ES-I3 (cell line): ENCODE data around the gene RSBN1L.

Experiments
- H3K36me3 ChIP-seq: 2 replicates; pipeline ENCODE4 v1.6.1; 2013; ENCODE audit warnings: mild to moderate bottlenecking, low read length, control low read depth, moderate library complexity; ENCODE audit not compliant: insufficient read depth
- H3K4me1 ChIP-seq: 2 replicates; pipeline ENCODE4 v1.6.1; 2013; ENCODE audit warnings: mild to moderate bottlenecking, control low read depth, low read length; ENCODE audit not compliant: insufficient read depth
- H3K9ac ChIP-seq: 2 replicates; pipeline ENCODE4 v1.6.1; 2013; ENCODE audit warnings: low read depth, mild to moderate bottlenecking, low read length, moderate library complexity
- H3K9me3 ChIP-seq: 2 replicates; pipeline ENCODE4 v1.6.1; 2013; ENCODE audit warnings: mild to moderate bottlenecking, low read length, moderate library complexity; ENCODE audit not compliant: control insufficient read depth, insufficient read depth

The RSBN1L gene

DNA sequence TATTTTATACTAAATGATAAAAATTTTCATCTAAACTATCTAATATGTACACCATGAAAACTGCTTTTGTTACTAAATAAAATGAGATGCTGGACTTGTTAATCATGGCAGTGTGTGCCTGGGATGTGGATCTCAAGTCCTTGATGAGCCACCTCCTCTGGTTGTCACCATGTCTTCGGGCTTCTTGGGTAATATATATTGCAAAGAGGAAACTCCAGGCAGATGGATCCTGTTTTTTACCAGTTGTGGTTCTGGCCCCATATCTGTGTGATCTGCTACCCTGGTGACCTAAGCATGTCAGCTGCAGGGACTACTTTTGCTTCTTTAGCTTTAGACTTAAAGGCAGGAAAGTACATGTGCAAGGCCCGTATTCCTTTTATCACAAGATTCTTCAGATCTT, 55.8 kb downstream of the RSBN1L start:
- Histone ChIP-seq H3K9ac (no peak overlapping the region), H3K4me1 (no peaks in the 10 kb centered on the region), H3K9me3 (no peaks in the 10 kb centered on the region; the same call in 1 of the 2 replicates), H3K36me3 (no peaks in the 10 kb centered on the region)

DNA sequence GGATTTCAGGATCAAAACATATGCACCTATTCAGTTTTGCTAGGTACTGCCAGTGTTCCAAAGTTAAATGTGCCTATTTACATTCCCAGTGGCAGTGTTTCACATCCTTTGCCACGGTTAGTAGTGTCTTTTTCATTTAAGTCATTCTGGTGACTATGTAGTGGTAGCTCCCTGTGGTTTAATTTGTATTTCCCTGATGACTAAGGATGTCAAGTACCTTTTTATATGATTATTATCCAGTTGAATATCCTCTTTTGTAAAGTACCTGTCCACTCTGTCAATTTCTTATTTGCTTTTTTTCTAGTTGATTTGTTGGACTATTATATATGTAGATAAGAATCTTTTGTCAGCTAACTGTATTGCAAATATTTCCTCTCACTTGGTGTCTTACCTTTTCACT, 56.9 kb downstream of the RSBN1L start:
- no peaks in the 10 kb centered on the region for H3K9me3 ChIP-seq
- no peaks in the 10 kb centered on the region for H3K36me3 ChIP-seq
- H3K9ac ChIP-seq = no peak overlapping the region
- no peaks in the 10 kb centered on the region for H3K4me1 ChIP-seq

DNA sequence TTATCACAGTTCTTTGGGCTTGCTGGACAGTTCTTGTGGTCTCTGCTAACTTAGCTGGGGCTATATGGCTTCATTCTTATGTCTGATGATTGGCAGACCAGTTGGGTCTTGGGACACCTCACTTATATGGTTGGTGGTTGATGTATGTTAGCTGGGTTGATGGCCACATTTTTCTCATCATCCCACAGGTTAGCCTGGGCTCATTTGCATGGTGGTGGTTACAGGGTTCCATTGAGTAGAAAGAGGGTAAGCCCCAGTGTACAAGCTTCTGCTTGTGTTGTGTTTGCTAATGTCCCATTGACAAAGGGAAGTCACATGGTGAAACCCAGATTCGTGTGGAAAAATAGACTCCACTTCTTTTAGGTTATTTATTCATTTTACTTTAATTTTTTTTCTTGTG, 61.3 kb downstream of the RSBN1L start:
- Histone ChIP-seq H3K9ac (no peak overlapping the region), H3K4me1 (no peaks in the 10 kb centered on the region), H3K36me3 (no peaks in the 10 kb centered on the region), H3K9me3 (no peaks in the 10 kb centered on the region)

DNA sequence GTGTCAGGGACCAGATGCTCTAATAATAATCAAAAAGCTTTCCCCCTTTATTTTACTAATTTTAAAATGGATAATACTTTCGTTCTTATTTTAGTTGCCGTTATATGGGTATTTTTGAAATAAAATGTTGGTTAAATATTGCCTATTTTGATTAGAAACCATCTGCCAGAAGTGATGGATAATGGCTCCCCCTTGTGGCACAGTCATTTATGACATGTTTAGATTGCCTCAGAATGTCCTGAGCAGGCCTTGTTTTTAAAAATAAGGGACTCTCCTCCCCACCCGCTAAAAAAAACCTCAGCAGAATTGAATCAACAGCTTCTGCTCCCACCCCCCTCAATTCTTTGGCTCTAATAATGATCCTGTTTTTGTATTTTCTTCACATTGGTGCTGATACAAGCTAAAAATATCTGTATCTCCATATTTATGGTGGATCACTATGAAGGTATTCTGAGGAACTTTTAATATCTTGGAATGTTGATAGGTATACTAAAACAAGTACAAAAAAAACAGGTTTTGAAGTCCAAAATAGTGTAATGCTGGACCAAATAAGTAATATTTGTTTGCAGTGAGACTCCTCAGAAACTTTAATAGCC, 63.1 kb downstream of the RSBN1L start:
- H3K9ac ChIP-seq = no peak overlapping the region
- no peaks in the 10 kb centered on the region for H3K36me3 ChIP-seq
- H3K4me1 ChIP-seq = no peaks in the 10 kb centered on the region
- no peaks in the 10 kb centered on the region for H3K9me3 ChIP-seq

DNA sequence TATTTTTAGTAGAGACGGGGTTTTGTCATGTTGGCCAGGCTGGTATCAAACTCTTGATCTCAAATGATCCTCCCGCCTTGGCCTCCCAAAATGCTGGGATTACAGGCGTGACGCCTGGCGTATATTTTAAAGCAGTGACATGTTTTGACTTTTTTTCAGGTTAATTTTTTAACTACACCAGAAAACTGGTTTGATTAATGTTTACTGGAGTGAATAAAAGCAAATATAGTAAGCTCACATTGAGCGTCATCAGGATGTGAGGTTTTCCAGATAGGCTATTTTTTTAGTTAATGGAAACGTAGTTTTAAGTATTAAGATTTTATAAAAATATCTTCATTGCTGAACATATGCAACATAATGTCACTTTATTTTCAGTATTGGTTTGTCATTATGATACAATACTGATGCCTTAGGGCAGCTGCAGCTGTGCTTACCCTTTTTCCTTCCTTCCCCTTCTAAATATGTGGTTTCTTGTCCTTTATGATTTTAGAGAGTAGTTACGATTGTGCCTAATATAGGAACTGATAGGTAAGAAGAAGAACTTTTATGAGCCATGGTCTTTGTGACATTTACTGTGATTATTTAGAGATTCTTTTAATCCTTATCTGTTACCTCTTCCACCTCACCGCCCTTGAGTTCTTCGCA, 64.7 kb downstream of the RSBN1L start:
- Histone ChIP-seq H3K4me1 (peaks cover 4% of the 10 kb centered on the region), H3K9ac (no peak overlapping the region), H3K36me3 (no peaks in the 10 kb centered on the region), H3K9me3 (no peaks in the 10 kb centered on the region)

DNA sequence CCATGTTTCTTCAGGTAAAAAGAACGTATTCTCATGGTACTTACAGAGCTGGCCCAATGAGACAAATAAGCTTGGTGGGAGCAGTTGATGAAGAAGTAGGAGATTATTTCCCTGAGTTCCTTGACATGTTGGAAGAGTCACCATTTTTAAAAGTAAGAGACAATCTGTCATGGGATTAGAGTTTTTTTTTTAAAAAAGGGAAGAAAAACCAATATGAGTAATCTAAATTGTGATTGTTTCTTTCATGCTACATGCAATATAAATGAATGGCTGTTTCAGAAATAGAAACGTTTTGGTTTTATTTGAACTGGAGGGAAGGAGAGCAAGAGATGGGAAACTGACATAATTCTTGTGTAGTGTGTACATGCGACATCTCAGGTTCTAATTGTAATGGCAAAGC, 69.2 kb downstream of the RSBN1L start:
- Histone ChIP-seq H3K4me1 (peaks cover 5% of the 10 kb centered on the region), H3K9me3 (no peaks in the 10 kb centered on the region), H3K9ac (no peak overlapping the region), H3K36me3 (no peaks in the 10 kb centered on the region)

DNA sequence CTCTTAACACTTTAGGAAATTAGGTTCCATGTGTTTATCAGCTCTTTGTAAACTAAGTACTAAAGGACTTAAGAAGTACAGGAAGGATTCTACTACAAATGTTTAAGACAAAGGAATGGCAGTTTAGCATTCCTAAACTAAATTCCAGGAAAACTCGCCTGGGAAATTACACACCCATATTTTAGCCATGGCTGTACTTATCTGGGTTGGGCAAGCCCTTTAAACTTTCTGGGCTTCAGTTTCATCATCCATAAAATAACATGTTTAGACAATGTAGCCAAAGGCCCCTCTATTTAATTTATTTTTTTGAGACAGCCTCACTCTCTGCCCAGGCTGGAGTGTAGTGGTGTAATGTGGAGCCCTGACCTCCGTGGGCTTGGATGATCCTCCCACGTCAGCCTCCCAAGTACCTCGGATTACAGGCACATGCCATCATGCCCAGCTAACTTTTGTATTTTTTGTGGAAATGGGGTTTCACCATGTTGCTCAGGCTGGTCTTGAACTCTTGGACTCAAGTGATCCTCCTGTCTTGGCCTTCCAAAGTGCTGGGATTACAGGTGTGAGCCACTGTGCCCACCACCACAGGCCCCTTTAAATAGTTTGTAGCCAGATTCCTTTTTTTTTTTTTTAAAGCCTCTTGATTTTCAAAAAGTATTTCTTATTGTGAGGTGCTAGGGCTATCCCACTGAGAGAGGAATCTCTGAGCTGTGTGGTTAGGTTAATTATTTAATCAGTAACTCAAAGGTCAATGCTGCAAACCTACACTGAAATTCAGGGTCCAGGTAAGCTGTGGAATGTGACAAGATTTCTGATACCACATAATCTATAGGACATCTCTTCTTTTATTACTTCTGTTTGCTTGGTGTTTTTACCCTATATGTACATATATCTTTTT, 69.9 kb downstream of the RSBN1L start:
- peaks cover 5% of the 10 kb centered on the region for H3K4me1 ChIP-seq
- H3K36me3 ChIP-seq = no peaks in the 10 kb centered on the region
- no peak overlapping the region for H3K9ac ChIP-seq
- H3K9me3 ChIP-seq = no peaks in the 10 kb centered on the region

DNA sequence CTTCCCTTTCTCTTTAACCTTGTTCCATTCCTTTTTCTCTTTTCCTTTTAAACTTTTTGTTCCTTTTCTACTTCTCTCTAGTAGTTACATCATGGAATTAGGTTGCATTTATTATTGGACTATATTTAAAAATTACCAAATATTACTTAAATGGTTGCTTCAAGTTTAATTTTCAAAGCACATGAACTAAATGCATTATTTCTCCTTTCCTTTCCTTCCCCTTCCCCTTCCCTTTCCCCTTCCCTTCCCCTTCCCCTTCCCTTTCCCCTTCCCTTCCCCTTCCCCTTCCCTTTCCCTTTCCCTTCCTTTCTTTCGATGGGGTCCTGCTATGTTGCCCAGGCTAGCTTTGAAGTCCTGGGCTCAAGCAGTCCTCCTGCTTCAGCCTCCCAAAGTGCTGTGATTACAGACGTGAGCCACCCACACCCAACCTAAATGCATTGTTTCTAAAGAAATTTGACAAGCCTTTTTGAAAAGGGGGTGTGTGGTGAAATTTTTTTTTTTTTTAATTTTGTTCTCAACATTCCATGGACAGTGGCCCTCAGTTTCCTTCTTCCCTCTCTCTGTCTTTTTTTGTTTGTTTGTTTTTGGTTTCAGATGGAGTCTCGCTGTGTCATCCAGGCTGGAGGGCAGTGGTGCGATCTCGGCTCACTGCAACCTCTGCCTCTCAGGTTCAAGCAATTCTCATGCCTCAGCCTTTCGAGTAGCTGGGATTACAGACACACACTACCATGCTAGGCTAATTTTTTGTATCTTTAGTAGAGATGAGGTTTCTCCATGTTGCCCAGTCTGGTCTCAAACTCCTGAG, 70.7 kb downstream of the RSBN1L start:
- H3K36me3 ChIP-seq = no peaks in the 10 kb centered on the region

DNA sequence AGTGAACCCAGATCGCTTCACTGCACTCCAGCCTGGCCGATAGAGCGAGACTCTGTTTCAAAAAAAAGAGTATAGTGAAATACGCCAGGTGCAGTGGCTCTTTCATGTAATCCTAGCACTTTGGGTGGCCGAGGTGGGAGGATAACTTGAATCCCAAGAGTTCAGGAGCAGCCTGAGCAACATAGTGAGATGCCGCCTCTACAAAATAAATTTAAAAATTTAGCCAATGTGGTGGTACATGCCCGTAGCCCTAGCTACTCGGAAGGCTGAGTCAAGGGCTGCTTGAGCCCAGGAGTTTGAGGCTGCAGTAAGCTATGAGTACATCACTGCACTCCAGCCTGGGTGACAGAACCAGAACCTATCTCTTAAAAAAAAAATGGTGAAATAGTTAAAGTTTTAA, 74.1 kb downstream of the RSBN1L start:
- no peaks in the 10 kb centered on the region for H3K9me3 ChIP-seq
- H3K9ac ChIP-seq = no peak overlapping the region
- H3K4me1 ChIP-seq = peaks cover 5% of the 10 kb centered on the region
- no peaks in the 10 kb centered on the region for H3K36me3 ChIP-seq

More for the DNA sequence above, 70.7 kb downstream of the RSBN1L start:
- peaks cover 5% of the 10 kb centered on the region for H3K4me1 ChIP-seq
- H3K9me3 ChIP-seq = no peaks in the 10 kb centered on the region
- H3K9ac ChIP-seq = no peak overlapping the region

DNA sequence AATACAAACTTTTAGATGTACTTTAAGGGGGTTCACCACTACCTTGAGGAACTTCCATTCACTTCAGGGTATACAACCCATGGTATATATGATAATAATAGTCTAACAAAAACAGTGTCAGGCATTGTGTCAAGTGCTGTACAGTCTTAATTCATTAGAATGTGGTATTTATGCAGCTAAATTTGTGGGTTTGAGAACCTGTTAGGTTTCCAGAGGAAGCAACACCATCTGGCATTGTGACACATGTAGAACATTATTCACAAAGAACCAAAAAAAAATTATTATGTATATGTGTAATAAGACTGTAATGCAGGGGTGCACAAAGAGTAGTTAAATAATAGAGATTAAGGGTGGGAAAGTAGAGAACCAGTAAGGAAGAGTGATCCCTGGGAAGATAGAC, 75.6 kb downstream of the RSBN1L start:
- Histone ChIP-seq H3K36me3 (no peaks in the 10 kb centered on the region), H3K9ac (no peak overlapping the region), H3K9me3 (no peaks in the 10 kb centered on the region), H3K4me1 (no peaks in the 10 kb centered on the region)

DNA sequence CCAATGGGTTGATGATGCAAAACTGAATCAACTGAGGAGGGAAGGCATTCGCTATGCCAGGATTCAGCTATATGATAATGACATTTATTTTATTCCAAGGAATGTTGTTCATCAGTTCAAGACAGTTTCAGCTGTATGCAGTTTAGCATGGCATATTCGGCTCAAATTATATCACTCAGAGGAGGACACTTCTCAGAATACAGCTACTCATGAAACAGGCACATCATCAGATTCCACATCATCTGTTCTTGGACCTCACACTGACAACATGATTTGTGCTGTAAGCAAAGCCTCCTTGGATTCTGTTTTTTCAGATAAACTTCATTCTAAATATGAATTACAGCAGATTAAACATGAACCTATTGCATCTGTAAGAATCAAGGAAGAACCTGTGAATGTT, 82.3 kb downstream of the RSBN1L start:
- H3K36me3 ChIP-seq = no peaks in the 10 kb centered on the region
- no peak overlapping the region for H3K9ac ChIP-seq
- H3K9me3 ChIP-seq = no peaks in the 10 kb centered on the region
- H3K4me1 ChIP-seq = no peaks in the 10 kb centered on the region

DNA sequence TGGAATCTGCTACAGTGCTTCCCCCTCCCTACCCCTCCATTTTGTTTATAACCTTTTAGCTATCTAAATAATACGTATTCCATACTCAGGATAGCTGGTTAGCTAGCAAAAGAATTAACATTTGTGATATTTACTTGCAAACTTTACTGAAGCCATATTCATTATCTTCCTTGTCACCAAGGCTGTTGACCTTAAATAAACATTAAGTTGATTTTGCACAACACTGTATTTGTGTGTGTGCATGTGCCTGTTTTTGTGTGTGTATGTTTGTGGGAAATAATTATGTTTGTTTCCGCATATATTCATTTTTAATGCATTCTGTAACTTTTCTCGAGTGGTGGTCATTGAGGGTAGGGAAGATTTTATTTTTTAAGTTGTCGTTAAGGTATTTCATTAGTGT, 86.1 kb downstream of the RSBN1L start:
- H3K9me3 ChIP-seq = no peaks in the 10 kb centered on the region; the same call in 1 of the 2 replicates
- H3K4me1 ChIP-seq = no peaks in the 10 kb centered on the region
- H3K36me3 ChIP-seq = no peaks in the 10 kb centered on the region
- H3K9ac ChIP-seq = no peak overlapping the region

DNA sequence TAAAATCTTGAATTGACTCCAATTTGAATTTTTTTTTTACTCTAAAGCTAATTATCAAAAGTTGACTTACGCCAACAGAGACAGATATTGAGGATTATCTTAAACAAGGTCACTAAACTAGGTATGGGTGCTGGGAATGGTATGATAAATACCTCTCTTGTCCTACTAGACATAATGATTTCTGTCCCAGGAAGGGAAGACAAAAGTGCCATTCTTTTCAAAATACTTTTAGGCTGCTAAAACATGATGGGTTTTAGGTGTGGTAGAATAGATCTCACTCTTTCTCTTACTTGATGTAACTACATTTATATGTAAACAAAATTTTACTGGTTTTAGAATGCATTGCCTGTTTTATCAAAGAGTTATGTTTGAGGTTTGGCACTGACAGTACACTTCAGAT, 86.9 kb downstream of the RSBN1L start:
- no peaks in the 10 kb centered on the region; the same call in 1 of the 2 replicates for H3K9me3 ChIP-seq
- no peaks in the 10 kb centered on the region for H3K36me3 ChIP-seq
- H3K9ac ChIP-seq = no peak overlapping the region

DNA sequence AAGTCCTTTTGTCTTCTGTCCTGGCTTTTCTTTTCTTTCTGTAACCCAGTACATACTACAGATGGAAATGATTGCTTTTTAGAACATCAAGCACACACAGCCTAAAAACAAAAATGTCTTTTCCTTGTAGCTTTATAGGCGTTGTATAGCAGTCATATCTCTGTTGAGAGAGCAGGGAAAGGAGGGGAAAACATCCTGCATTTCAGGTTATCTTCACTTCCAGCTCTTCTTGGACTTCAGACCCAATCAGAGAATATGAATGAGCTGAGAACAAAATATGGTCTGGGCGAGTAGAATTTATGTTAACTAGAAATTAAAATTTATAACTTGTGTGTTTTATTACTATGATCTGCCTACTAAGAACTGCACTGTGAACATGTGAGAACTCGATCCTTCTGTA, 87.3 kb downstream of the RSBN1L start:
- H3K36me3 ChIP-seq = no peaks in the 10 kb centered on the region
- H3K9ac ChIP-seq = no peak overlapping the region
- no peaks in the 10 kb centered on the region for H3K4me1 ChIP-seq
- H3K9me3 ChIP-seq = no peaks in the 10 kb centered on the region; the same call in 1 of the 2 replicates

More for the DNA sequence above, 86.9 kb downstream of the RSBN1L start:
- no peaks in the 10 kb centered on the region for H3K4me1 ChIP-seq
